ENCODE measurements around the gene CINP.

Gene CINP

GRCh38 chr14:102362545-102363181 lies at the start of gene CINP, which contains the start of gene TECPR2:
CINP (minus strand) TSS chr14:102362890; CDS start chr14:102362851, 39 bp downstream.
TECPR2 (plus strand) TSS chr14:102362941; CDS start chr14:102376722, 13,781 bp downstream.
- peak; percentile 94 to 95 for DNase-seq (ENCODE audit: low read depth in 2 of 2)

GRCh38 chr14:102408724-102409123 lies 46.0 kb upstream of the CINP start:
- no peak for DNase-seq (ENCODE audit: low read depth in 2 of 2)

DNA sequence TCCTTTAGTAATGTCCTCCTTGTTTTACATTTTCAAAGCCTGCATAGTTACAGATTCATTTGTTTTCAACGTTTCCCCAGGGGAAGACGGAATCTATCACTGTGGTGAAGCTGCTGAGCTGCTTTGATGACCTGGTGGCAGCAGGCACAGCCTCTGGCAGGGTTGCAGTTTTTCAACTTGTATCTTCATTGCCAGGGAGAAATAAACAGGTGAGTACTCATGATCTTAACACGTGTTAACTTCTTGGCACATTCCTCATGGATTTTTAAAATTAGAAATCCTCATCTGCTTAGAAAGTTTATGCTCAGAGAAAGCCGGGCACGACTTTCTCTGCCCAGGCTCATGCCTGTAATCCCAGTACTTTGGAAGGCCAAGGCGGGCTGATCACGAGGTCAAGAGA lies 44.6 kb upstream of the CINP start:
- DNase-seq (ENCODE audit: low read depth in 2 of 2): no peak

DNA sequence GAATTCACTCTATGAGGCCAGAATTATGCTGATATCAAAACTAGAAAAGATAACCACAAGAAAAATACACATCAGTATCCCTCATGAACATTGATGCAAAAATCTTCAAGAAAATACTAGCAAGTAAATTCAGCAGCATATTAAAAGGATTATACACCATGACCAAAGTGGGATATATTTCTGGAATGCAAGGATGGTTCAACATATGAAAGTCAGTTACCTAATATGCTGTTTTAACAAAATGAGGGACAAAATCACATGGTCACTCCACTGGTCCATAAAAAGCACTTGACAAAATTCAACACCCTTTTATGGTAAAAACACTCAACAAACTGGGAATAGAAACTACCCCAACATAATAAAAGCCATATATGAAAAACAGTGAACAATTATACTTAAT lies 40.3 kb upstream of the CINP start:
- no peak for DNase-seq (ENCODE audit: low read depth in 2 of 2)

DNA sequence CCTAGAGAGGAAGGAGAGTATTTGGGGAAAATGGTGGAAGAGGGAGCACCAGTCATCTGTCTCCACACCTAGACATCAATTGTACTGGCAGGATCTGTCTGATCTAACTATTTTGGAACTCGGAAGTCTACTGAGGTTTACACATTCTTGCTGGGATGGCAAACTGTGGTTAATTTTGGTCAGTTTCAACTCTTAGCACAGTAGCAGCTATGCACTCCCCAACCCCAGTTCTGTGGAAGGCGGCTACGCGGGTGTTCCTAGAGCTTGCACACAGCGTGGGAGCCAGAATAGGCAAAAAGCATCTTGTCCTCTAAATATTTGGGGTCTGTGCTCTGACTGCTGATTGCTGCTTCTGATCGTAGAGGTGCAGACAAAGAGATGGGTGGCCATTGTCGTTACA lies 33.8 kb upstream of the CINP start:
- DNase-seq (ENCODE audit: low read depth in 2 of 2): no peak

DNA sequence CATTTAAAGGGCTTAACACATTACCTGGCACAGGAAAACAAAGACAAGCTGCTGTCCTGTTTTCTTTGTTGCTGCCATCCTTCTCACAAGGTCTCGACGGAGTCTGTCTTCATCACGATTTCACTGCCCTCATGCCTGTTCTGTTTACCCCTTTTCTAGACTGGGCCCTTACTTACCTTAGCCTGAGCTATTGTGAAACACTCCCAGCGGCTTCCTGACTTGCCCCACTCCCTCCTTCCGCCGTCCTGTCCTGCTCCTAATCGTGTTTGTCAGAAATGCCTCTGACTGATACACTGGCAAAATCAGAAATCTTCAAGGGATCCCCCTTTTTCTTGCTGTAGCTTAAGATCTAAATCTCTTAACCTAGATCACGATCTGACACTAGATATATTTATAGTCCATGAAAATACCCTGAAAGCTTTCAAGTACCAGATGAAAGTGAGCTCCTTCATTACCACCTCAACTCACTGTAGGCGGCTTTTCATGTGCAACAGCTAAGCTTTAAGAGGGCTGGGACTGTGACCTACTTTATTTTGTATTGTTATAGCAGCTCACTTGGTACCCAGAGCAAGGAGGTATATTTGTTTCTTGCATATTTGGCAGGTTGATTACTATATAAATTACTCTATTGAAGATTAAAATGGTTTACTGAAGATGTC lies 32.2 kb upstream of the CINP start:
- no peak for DNase-seq (ENCODE audit: low read depth in 2 of 2)

- DNase-seq (ENCODE audit: low read depth in 2 of 2): no peak
These were observed 29.8 kb upstream of the CINP start for GRCh38 chr14:102392506-102392905.

DNA sequence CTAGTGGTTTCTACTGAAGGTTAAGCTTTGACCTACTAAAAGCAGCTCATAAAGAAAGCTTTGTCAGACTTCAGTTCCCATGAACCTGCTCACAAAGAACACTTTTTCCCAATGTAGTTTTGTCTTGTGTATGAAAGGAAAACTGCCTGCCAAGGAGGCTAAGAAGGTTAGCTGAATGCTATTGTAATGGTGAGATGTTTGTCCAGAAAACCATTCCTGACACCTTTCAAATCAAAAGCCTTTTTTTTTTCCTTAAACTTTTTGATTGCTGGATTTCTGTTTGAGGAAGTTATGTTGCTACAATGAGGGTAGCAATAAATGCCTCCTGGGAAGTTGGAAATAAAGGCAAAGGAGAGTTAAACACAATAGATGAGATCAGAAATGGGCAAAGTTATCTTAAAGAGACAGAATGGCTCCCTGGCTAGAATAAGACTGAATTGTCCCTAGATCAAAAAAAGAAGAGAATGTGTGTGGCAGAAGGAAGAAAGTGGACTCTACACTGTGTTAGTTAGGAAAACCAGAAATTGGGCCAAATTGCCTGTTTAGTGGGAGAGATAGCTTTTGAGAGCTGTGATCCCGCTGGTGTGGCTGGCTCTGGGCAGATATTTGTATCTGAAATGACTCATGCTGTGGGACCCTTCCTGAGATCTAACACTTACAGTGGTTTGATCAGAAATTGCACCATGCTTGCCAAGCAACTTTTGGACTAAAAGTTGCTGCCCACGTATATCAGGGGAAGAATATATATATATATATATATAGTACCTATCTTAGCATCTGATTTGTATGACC lies 27.6 kb upstream of the CINP start:
- DNase-seq (ENCODE audit: low read depth in 2 of 2): no peak

GRCh38 chr14:102389246-102389645 lies 26.6 kb upstream of the CINP start:
- DNase-seq (ENCODE audit: low read depth in 2 of 2): no peak

DNA sequence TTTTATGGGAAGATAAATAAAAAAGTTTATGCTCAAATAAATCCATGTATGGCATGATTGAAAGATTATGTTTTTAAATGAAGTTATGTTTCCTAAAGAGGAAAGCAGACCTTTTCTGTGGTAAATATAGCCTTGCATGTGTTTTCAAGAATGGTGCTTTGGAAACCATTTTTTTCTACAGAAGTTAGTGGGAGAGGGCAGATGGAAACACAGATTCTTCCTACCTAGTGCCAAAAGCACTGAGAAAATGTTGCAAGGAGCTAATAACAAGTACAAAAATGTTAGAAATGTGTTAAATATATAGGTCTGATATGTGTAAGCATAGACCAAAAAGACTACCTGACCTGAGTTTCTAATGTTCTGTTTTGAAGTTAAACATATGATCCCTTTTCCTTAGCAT lies 24.4 kb upstream of the CINP start:
- no peak for DNase-seq (ENCODE audit: low read depth in 2 of 2)

DNA sequence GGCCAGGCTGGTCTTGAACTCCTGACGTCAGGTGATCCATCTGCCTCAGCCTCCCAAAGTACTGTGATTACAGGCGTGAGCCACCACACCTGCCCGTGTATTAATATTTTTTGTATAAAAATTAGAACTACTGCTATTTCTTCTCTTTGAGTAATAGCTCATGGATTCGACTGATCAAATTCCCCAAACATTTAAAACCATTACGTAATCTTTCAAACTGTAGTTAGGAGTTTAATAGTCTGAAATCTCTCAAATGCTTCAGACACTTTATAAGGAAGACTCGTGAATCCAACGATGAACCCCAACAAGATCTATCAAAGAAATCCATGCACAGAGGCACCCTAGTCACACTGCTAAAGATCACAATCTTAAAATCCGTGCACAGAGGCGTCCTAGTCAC lies 16.1 kb upstream of the CINP start:
- no peak for DNase-seq (ENCODE audit: low read depth in 2 of 2)

DNA sequence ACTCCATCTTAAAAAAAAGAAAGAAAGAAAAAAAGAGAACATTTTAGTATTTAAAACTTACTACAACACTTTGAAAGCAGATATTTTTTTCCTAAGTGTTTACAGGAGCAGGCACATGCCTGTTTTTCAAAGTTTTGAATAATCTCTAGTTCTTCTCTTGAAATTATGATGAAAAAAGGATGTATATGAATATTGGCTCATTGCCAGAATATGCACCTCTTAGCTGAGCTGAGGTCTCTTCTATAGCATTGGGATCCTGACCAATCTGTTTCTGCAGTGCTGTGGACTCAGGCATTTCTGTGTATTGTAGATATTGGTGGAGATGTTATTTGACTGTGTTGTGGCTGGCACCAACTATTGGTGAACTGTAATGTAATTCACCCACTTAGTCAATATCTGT lies 15.0 kb upstream of the CINP start:
- no peak for DNase-seq (ENCODE audit: low read depth in 2 of 2)

GRCh38 chr14:102375119-102375518 lies 12.4 kb upstream of the CINP start:
- no peak for DNase-seq (ENCODE audit: low read depth in 2 of 2)

DNA sequence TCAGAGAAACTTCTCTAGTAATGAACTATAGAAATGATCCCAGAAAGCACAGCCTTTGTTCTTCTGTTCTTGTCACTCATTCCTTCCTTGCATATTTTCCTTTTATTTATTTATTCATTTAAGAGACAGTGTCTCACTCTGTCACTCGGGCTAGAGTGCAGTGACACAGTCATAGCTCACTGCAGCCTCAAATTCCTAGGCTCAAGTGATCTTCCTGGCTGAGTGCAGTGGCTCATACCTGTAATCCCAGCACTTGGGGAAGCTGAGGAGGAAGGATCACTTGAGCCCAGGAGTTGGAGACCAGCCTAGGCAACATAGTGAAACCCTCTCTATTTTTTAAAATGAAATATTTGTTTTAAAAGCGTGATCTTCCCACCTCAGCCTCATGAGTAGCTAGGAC lies 11.6 kb upstream of the CINP start:
- no peak for DNase-seq (ENCODE audit: low read depth in 2 of 2)

GRCh38 chr14:102373110-102373509 lies 10.4 kb upstream of the CINP start:
- DNase-seq (ENCODE audit: low read depth in 2 of 2): no peak

DNA sequence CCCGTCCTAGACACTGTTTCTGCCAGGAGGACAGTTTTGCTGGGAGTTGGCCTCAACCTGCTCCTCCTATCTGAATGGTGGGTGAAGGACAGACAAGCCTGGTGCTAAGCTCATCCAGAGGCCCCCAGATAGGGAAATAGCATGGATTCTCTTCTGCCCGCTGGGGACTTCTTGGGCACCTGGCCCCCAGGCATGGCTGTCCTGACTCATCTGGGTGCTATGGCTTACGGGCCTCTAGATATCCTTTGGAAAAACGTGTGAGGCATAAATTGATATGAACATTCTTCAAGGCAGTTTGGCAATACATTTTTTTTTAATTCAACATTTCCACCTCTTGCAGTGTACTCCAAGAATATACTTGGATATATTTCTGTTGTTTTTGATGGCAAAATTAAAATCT lies 8.7 kb upstream of the CINP start:
- DNase-seq (ENCODE audit: low read depth in 2 of 2): no peak

GRCh38 chr14:102370305-102370809 lies 7.7 kb upstream of the CINP start:
- DNase-seq (ENCODE audit: low read depth in 2 of 2): no peak

DNA sequence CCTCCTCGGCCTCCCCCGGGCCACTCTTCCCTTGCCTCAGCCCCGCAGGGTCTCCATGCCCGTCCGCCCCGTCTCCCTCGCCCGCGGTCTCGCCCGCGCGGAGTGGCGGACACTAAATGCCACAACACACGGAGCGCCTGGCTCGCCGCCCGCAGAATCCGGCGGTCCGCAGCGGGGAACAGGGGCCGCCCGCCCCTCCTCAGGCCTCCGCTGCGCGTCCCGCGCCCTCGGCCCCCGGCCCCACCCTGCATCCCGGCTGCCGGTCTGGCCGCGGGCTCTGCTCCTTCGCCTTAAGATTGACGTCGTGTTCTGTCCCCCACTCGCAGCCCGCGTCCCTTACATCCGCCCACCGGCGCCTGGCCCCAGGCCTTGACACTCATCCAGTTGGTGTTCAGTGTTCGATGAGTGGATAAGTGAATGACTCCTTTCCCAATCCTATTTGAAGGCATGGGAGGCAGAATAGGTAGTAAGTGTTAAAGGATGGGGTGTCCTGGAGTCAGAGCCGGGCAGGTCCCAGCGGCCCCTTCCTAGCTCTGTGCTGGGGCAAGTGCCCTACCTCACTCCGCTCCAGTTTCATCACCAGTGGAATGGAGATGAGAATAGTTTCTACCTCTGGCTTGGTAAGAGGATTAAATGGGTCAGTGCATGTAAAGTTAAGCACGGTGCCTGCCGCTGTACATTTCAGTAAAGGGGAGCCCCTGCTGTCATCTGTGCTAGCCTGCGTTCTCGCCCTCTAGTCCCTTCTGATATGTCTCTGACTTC lies 673 bp upstream of the CINP start:
- peak in 1 of 2 donors; percentile 14 for DNase-seq (ENCODE audit: low read depth in 2 of 2)

GRCh38 chr14:102362084-102362483 lies 606 bp downstream of the CINP start:
- peak; percentile 21 to 33 for DNase-seq (ENCODE audit: low read depth in 2 of 2)

DNA sequence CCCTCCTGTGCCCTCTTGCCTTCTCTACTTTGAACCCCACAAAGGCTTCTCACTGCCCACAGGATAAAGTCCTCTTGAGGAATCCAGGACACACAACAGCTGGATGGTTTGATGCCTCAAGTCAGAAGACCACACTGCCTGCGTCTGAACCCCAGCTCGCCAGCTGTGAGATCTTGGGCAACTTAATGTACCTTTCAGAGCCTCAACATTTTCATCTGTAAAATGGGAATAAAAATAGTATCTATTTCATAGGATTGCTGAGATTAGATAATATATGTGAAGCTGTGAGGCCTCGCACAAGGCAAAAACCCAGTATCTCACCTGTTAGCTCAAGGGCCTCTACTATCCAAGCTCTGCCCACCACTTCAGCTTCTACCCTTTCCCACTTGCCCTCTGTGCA lies 2.3 kb downstream of the CINP start:
- DNase-seq (ENCODE audit: low read depth in 2 of 2): no peak

DNA sequence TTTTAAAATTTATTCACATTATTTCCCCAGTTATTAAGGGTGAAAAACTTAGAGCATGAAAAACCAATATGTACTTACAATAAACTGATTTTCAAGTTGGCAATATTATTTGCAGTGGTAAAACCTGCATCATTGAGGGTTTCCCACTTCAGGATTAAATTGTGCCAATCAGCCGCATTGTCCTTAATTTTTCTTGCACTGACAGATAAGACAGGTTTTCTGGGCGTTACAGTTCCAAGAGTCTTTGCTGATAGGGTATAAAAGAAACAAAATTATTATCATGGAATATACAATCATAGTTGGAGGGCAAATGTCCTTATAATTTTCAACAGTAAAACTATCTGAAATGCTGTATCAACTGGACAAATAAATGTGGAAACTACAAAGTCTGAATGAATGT lies 3.3 kb downstream of the CINP start:
- DNase-seq (ENCODE audit: low read depth in 2 of 2): no peak

- no peak for DNase-seq (ENCODE audit: low read depth in 2 of 2)
These were observed 6.4 kb downstream of the CINP start for GRCh38 chr14:102356280-102356679.
